Measurements from ENCODE around the gene CCT8.
"Not testable (repeated sequence)": the region's sequence is repeated elsewhere in the genome, so short reads cannot be mapped to it uniquely, and the experiment has no call there.

The CCT8 gene

GRCh38 chr21:29011236-29011635 lies 62.2 kb downstream of the CCT8 start:
- not testable (repeated sequence) for DNase-seq

DNA sequence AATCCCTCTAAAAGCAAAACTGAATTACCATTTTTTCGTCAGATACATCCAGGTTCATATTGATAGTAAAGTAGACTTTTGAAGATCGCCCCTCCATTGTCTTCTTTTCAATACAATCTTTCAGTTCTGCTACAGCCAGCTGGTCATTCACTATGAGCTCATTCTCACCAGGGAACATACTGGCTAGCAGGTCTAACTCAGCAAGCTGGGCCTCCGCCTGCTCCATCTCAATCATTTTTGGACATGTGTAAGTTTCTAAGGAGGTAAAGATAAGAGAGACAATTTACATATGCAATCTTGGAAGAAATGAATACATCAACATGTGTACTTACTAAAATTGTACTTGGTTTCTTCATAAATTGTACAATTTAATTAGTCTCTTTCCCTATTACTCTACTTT lies 65.1 kb downstream of the CCT8 start:
- no peak for DNase-seq

DNA sequence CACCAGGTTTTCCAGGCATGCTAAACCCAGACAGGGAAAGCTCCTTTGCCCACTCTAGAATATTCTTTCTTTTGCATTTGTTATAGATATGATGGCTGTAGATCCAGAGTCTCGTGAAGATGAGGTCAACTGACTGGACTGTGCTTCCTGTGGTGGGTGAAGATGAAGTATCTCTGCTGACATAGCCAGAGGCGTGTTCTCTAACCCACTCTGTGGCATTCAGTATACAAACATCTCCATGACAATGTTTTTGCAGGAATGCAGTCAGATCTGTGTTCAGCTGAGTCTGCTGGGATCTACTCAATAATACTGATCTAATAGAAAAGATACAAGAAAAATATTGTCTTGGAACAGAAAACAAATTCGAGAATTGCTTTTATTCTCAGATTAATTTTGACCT lies 65.6 kb downstream of the CCT8 start:
- no peak for DNase-seq

DNA sequence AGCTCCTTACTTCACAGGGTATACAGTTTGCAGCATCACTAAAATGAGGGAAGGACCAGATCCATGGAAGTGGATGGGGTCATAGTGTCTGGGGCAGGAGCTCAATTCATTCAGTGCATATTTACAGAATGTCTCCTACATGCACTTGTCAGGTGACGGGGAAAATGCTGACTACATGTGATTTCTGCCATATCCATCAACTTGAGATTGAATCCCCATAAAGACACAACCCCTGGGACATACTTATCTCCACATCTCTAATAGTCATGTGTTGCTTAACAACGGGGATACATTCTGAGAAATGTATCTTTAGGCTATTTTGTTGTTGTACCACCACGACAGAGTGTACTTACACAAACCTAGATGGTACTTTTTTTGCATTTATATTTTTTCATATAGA lies 66.3 kb downstream of the CCT8 start:
- no peak for DNase-seq

All from NK-92 treated with Interleukin-12 subunit alpha and Interleukin-12 subunit beta, amount 100 ng/mL, for 24 hours (cell line).